Measurements from ENCODE around the gene TMEFF2. TPM values are rescaled to one million over a fixed set of nuclear protein-coding genes. Genes with fewer than 3 reads are reported as not detected.

The TMEFF2 gene
- total and polyA plus RNA-seq, 2 experiments from 2014 or later, result 1.7 to 2.2 TPM

DNA sequence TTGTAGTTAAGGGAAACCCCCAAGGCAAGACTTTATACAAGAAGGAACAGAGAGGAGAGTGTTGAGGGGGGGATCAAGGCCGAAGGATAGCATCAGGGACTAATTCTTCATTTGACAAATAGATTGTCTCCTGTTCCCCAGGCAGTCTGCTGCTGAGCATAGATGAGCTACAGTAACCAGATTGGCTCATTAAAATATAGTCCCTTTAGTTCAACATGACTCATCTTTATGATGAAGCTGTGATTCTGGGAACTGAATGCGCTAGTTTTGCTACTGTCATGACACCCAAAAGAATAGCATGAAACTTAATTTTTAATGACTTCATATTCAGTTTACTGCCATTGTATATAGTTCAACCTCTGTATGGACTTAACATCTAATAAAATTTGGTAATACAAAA, 35.5 kb downstream of the TMEFF2 start (continued):
- TF ChIP-seq ETS1 (IDR thresholded peaks at IDR 0.05) (no peak), NANOG (IDR thresholded peaks at IDR 0.05; ENCODE audit: borderline replicate concordance) (no peak)

DNA sequence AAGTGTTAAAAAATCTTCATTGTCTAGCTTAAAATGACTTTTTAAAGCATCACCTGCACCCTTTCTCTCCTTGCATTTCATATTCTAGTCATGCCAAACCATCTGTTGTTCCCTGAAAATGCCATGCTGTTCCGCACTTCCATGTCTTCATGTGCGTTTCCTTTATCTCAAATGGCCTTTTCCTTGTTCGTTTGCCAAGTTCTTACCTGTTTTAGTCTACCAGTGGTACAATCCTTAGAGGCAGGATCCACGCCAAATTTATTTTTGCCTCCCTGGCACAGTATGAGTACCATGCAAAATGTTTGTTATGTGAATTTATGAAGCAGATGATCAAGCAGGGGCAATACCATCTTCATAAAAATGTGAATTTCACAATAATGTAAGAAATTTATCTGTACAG, 37.0 kb downstream of the TMEFF2 start:
- Histone ChIP-seq H3K79me2 (replicated peaks; ENCODE audit: insufficient read depth) (no peaks in the 10 kb centered on the region), H3K4me2 (no peak overlapping the region), H3K36me3 (ENCODE audit: insufficient read depth) (no peaks in the 10 kb centered on the region), H2AFZ (no peak overlapping the region), H3K27me3 (ENCODE audit: insufficient read depth) (no peaks in the 10 kb centered on the region), H3K27ac (ENCODE audit: low read depth) (no peak overlapping the region), H3K4me3 (no peak overlapping the region), H3K9me2 (ENCODE audit: insufficient read depth) (no peaks in the 10 kb centered on the region), H3K4me1 (ENCODE audit: insufficient read depth) (0 out of 2 replicates have a peak, but pooled peaks cover 5% of the 10 kb centered on the region), H4K20me1 (replicated peaks; ENCODE audit: insufficient read depth) (no peaks in the 10 kb centered on the region), H3F3A (replicated peaks; ENCODE audit: low read depth) (no peaks in the 10 kb centered on the region)
- Mint-ChIP-seq H3K36me3 (ENCODE audit: low read depth) (no peaks in the 10 kb centered on the region), H3K4me3 (no peak overlapping the region), H3K27me3 (ENCODE audit: insufficient read depth, low read depth, poor library complexity) (no peaks in the 10 kb centered on the region), H3K9me3 (no peaks in the 10 kb centered on the region), H3K27ac (no peak overlapping the region), H3K4me1 (peaks cover 9% of the 10 kb centered on the region)
- DNase-seq (ENCODE audit: low spot score) (no peak), ATAC-seq (no peak)
- TF ChIP-seq CREB1 (CRISPR knock-in tag; IDR thresholded peaks at IDR 0.05; ENCODE audit: low read depth) (no peak), ZNF114 (CRISPR knock-in tag; IDR thresholded peaks at IDR 0.05) (no peak), EZH2phosphoT487 (IDR thresholded peaks at IDR 0.05; ENCODE audit: unreplicated experiment) (no peak), JUNB (IDR thresholded peaks at IDR 0.05; ENCODE audit: unreplicated experiment) (no peak), NANOG (IDR thresholded peaks at IDR 0.05; ENCODE audit: borderline replicate concordance) (no peak), CTCF (conservative IDR thresholded peaks at IDR 0.05; ENCODE audit: low read depth in 2 of 2) (no peak), ETS1 (IDR thresholded peaks at IDR 0.05) (no peak), ZNF331 (CRISPR knock-in tag; IDR thresholded peaks at IDR 0.05; ENCODE audit: low read depth) (no peak)
- TF ChIP-seq, protein P1, sequence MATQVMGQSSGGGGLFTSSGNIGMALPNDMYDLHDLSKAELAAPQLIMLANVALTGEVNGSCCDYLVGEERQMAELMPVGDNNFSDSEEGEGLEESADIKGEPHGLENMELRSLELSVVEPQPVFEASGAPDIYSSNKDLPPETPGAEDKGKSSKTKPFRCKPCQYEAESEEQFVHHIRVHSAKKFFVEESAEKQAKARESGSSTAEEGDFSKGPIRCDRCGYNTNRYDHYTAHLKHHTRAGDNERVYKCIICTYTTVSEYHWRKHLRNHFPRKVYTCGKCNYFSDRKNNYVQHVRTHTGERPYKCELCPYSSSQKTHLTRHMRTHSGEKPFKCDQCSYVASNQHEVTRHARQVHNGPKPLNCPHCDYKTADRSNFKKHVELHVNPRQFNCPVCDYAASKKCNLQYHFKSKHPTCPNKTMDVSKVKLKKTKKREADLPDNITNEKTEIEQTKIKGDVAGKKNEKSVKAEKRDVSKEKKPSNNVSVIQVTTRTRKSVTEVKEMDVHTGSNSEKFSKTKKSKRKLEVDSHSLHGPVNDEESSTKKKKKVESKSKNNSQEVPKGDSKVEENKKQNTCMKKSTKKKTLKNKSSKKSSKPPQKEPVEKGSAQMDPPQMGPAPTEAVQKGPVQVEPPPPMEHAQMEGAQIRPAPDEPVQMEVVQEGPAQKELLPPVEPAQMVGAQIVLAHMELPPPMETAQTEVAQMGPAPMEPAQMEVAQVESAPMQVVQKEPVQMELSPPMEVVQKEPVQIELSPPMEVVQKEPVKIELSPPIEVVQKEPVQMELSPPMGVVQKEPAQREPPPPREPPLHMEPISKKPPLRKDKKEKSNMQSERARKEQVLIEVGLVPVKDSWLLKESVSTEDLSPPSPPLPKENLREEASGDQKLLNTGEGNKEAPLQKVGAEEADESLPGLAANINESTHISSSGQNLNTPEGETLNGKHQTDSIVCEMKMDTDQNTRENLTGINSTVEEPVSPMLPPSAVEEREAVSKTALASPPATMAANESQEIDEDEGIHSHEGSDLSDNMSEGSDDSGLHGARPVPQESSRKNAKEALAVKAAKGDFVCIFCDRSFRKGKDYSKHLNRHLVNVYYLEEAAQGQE (IDR thresholded peaks at IDR 0.05; ENCODE audit: unreplicated experiment), result no peak
